Ishikawa (cell line): ENCODE results near the gene FGF12.

Source experiments
- CEBPB ChIP-seq: IDR thresholded peaks from 2 replicates; pipeline ENCODE4 v1.6.1; 2012
- CREB1 ChIP-seq: IDR thresholded peaks from 2 replicates; pipeline ENCODE4 v1.6.1; 2012; ENCODE audit warnings: low read depth
- EGR1 ChIP-seq: IDR thresholded peaks from 2 replicates; pipeline ENCODE4 v1.6.1; 2012
- EP300 ChIP-seq: IDR thresholded peaks from 2 replicates; pipeline ENCODE4 v1.6.1; 2012; ENCODE audit warnings: borderline replicate concordance
- FOXM1 ChIP-seq: IDR thresholded peaks from 2 replicates; pipeline ENCODE4 v1.6.1; 2012; ENCODE audit warnings: low read depth, borderline replicate concordance
- NFIC ChIP-seq: IDR thresholded peaks from 2 replicates; pipeline ENCODE4 v1.6.1; 2012
- RAD21 ChIP-seq: IDR thresholded peaks from 2 replicates; pipeline ENCODE4 v1.6.1; 2012; ENCODE audit warnings: low read depth
- REST ChIP-seq: IDR thresholded peaks from 2 replicates; pipeline ENCODE4 v1.6.1; 2012; ENCODE audit warnings: low read depth, mild to moderate bottlenecking
- TAF1 ChIP-seq: IDR thresholded peaks from 2 replicates; pipeline ENCODE4 v1.6.1; 2012; ENCODE audit warnings: low read depth, mild to moderate bottlenecking
- TCF12 ChIP-seq: IDR thresholded peaks from 2 replicates; pipeline ENCODE4 v1.6.1; 2012; ENCODE audit warnings: low read depth
- TEAD4 ChIP-seq: IDR thresholded peaks from 2 replicates; pipeline ENCODE4 v1.6.1; 2012
- USF1 ChIP-seq: IDR thresholded peaks from 2 replicates; pipeline ENCODE4 v1.6.1; 2012
- YY1 ChIP-seq: IDR thresholded peaks from 2 replicates; pipeline ENCODE4 v1.6.1; 2012; ENCODE audit warnings: low read depth
- ZBTB7A ChIP-seq: IDR thresholded peaks from 2 replicates; pipeline ENCODE4 v1.6.1; 2012; ENCODE audit warnings: low read depth
- TF ChIP-seq, protein P1 (sequence below): IDR thresholded peaks from 2 replicates; pipeline ENCODE4 v1.6.1; 2012

FGF12 gene

DNA sequence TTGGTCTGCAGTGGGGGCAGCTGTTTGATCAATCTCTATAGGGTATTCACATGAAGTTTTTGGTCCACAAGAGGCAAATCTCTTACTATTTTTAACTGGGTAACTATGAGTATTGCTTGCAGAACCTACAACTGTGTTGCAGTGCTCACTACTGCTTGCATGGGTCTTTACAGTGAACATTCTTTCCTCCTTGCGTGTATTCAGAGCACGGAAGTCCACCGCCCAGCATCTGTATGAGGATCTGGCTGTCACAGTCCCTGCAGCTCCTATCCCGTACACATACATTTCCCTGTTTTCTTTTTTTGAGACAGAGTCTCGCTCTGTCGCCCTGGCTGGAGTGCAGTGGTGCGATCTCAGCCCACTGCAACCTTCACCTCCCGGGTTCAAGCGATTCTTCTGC, 449.9 kb downstream of the FGF12 start:
- TF ChIP-seq, protein P1, sequence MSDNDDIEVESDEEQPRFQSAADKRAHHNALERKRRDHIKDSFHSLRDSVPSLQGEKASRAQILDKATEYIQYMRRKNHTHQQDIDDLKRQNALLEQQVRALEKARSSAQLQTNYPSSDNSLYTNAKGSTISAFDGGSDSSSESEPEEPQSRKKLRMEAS = no peak
- TF ChIP-seq FOXM1 = no peak
- TF ChIP-seq CREB1 = no peak
- TF ChIP-seq YY1 = no peak
- no peak for TF ChIP-seq NFIC
- TF ChIP-seq EGR1 = no peak
- TF ChIP-seq TAF1 = no peak
- TF ChIP-seq CEBPB = no peak
- no peak for TF ChIP-seq TCF12

- TF ChIP-seq CEBPB = no peak
- no peak for TF ChIP-seq TEAD4
- no peak for TF ChIP-seq TAF1
- no peak for TF ChIP-seq TCF12
- TF ChIP-seq USF1 = no peak
- TF ChIP-seq FOXM1 = no peak
- no peak for TF ChIP-seq RAD21
- TF ChIP-seq YY1 = no peak
- TF ChIP-seq CREB1 = no peak
- TF ChIP-seq EGR1 = no peak
- TF ChIP-seq, protein P1 = no peak
- no peak for TF ChIP-seq NFIC
- no peak for TF ChIP-seq REST
- TF ChIP-seq ZBTB7A = no peak
- TF ChIP-seq EP300 = no peak
Measured at GRCh38 chr3:192275741-192276355, 451.5 kb downstream of the FGF12 start.

- no peak for TF ChIP-seq FOXM1
- no peak for TF ChIP-seq EP300
- TF ChIP-seq TCF12 = no peak
- TF ChIP-seq ZBTB7A = no peak
- TF ChIP-seq RAD21 = no peak
- no peak for TF ChIP-seq EGR1
- no peak for TF ChIP-seq REST
- no peak for TF ChIP-seq TEAD4
- TF ChIP-seq, protein P1 = no peak
Measured at GRCh38 chr3:192273697-192274010, 453.7 kb downstream of the FGF12 start.

GRCh38 chr3:192273001-192273696, 454.2 kb downstream of the FGF12 start:
- TF ChIP-seq EGR1 (no peak), TCF12 (no peak), TAF1 (no peak), FOXM1 (no peak), TEAD4 (no peak), NFIC (no peak), ZBTB7A (no peak), EP300 (no peak), RAD21 (no peak), CEBPB (no peak), USF1 (no peak), REST (no peak), CREB1 (no peak), YY1 (no peak)
- TF ChIP-seq, protein P1 = no peak
